GM19467 (cell line): ENCODE measurements around the gene RBM33.
A peak's percentile ranks its signal among the peaks of the same experiment; 100 is the strongest.

Source experiments
- ATAC-seq: cut with Tn5 transposase; IDR thresholded peaks from one replicate; pipeline ENCODE4 v1.9.1; 2021; ENCODE audit warnings: mild to moderate bottlenecking, moderate library complexity; ENCODE audit not compliant: unreplicated experiment

Gene RBM33

DNA sequence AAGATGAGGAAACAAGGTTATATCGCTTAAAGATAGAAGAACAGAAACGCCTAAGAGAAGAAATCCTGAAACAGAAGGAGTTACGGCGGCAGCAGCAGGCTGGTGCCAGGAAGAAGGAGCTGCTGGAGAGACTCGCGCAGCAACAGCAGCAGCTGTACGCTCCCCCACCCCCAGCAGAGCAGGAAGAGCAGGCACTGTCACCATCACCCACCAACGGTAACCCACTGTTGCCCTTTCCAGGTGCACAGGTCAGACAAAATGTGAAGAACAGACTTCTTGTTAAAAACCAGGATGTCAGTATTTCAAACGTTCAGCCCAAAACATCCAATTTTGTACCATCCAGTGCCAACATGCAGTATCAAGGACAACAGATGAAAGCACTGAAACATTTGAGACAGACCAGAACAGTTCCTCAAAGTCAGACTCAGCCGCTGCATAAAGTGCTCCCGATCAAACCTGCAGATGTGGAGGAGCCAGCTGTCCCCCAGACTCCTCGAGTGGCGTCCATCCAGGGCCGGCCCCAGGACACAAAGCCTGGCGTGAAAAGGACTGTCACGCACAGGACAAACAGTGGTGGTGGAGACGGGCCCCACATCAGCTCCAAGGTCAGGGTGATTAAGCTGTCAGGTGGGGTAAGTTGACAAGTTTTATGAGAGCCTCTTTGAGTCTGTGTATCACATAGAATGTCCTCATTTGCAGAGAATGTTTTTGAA is 100.7 kb downstream of the RBM33 start:
- ATAC-seq = no peak

DNA sequence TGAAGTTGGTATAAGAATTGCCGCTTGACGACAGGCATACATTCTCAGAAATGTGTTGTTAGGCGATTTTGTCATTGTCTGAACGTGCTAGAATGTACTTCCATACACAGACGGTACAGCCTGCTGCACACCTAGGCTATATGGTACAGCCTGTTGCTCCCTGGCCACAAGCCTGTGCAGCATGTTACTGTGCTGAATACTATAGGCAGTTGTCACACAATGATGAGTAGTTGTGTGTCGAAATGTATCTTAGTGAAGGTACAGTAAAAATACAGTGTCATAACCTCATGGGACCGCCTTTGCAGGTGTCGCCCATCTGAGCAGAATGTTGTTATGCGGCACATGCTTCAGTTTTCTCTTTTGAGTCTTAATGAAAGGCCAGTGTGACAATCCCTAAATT is 101.3 kb downstream of the RBM33 start:
- ATAC-seq = peak; percentile 25

DNA sequence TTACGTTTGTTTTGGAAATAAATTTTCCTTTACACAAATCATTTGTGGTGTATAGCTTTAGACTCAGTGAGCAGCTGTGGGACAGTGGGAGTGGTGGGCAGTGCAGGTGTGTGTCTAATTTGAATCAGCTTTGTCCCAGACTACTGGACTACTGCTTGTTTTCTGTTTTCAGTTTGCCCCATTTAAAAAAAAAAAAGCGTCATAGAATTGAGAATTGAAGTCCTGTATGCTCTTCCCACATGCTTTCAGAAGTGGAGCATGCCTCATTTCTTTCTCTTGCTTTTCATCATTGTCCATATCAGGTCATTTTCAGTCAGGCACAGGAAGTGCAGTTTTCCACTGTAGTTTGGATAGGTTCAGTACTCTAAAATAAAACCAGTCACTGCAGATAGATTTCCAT is 101.7 kb downstream of the RBM33 start:
- peak; percentile 57 for ATAC-seq

DNA sequence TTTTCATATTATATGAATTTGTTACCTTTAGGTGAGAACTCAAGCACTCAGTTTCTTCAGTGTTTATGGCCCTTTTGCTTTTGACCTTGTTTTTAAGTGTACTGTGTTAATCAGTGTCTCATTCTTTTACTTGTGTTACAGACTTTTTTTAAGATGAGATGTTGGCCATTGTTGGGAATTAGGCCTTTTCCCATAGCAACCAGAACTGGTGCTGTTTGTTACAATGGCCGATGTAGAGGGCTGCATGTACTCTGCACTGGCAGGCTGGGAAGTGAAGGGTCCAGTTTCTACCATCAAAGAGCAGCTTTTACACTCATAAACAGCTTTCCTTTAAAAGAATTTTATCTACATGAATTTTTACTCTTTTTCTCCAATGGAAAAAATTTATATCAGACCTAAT is 102.7 kb downstream of the RBM33 start:
- ATAC-seq = no peak

DNA sequence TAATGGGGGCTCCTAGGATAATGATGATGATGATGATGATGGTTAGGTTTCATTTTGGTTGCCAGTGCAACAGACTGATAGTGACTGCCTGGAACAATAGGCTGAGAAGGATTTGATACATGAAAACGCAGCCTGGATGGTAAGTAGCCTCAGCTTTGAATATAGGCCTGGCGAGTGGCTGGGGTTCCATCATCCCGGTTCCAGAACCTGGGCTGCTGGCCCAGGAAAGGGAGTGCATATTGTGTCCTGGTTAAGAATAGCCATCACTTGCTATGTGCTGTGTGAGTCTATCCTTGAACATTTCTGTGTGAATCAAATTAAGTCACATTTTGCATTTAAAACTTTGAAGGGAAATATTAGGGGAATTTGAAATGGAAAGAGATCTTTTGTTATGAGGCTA is 105.1 kb downstream of the RBM33 start:
- ATAC-seq = no peak

DNA sequence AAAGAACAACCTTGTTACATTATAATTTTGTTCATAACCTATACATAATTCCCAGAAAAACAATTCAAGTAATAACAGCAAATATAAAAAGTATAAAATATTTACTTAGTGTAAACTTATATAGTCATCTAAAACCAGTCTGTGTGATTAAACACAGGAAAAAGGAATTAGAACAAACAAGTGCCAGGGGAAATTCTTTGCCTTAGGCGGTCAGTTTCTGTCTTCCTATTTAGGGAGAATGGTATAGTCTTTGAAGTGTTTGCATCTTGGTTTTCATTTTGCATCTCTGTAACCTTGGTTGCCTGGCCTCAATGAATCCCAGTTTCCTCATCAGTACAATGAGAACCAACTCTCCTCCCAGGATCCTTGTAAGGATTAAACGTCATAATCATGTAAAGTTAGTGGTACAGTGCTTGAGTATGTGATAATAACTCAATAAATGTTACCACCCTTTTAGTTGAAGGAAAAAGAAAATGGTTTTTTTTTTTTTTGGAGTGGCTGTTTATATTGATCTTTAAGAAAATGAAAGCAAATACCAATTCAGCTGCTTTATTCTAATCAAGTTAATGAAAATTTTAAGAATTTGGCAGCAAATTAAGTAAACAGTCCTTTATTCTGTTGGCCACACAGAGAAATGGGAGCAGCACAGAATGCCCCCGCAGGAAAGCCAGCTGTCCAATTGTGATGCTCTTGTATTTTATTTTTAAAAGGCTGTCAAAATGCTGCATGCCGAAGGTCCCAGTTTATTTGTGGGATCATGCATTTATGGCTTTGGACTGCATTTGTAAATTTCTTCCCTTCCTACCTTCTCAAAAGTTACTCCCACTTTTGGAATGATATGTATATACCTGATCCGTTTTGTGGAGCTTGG is 106.0 kb downstream of the RBM33 start:
- ATAC-seq = no peak

DNA sequence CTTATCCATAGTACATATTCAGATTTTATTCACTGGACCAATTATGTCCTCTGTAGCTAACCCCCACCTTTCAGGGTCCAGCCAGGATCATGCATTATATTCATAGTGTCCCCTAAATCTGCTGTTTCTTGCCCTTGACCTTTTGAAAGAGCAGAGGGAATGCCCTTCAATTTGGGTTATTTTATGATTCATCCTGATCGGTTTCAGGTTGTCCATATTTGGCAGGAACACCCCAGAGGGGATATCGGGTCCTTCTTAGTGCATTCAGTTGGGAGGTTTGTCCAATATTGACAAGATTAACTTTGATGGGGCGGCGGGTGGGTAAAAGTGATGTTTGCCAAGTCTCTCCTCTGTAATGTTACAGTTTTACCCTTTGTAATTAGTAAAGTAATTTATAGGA is 106.9 kb downstream of the RBM33 start:
- no peak for ATAC-seq

DNA sequence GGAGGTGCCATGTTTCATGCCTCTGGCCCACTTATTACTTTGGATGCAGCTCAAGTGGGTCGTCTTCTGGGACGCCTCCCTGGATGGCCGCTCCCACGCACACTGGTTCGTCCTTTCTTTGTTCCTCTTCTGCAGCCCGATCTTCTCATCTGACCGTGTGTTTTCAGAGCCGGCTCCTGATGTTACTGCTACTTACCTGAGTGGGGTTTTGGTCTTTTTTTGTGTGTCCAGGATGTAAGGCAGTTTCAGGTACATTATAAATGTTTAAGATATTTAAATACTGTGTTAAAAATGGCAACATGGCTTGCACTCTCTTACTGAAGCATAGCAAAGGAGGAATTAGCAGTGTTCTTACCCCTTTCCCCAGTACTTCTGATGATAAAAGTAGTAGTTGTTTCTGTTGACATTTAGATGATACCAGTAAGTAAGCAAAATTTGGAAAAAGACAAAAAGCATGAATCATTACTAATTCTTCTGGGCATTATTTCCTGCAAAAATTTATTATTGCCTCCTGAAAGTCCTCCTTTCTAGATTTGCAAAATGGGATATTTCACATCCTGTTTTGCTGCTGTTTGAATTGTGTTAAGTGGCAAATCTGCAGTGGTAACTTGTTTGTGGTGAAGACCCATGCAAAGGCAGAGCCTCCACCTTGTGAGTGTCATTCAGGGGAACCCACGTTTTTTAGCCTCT is 108.4 kb downstream of the RBM33 start:
- ATAC-seq = peak; percentile 59

DNA sequence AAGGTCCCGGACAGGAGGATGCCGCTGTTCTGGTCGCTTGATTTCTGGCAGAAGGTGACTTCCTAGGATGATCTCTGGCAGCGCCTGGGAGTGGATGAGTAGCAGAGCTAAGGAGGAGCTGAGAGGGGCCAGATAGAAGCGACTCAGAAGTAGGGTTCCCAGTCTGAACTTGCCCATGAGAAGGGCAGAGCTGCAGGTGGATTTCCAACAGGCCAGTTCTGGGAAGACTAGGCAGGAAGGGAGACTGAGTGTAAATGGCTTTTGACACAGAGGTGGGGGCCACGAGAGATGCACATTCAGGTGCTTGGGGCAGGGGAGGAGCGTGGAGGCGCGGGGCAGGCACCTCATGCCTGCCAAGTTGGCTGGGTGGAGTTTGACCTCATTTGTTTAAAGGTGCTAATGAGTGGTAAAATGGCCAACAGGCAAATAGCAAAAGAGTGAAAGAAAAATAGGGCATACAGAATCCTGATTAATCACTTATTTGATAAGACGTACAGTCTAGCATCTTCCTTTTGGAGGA is 109.0 kb downstream of the RBM33 start:
- peak; percentile 6 for ATAC-seq

DNA sequence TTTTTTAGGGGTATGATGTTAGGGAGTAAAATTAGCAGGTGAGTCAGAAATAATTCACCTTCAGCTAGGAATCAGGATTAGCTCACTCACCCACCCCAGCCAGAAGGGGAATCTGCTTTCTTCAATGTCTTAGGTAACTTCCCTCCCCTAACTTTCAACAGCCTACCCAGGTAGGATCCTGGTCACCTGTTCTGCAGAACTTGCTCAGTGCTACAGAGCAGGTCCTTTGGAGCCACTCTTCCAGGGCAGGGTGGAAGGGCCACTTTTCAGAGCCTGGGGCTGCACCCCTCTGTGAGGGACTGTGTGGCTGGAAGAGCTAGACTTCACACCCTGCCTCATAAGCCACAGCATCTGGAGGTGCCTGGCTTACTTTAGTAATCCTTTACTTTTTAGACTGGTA is 109.7 kb downstream of the RBM33 start:
- no peak for ATAC-seq

DNA sequence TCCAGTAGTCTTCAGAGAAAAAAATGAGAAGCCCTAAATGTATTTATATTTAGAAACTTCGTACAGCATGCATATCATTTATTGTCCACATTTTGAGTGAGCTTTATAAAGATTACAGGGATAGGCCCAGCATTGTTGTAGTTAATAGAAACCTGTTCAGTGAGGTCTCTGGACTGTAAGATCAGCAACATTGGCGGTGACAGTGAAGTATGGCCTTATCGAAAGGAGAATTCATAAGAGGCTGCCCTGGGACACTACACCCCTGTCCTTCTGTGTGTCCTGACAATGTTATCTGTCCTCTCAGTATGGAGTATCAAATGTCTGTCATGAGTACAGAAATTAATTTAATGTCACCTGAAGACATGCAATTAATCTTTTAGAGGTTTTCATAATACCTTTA is 110.6 kb downstream of the RBM33 start:
- ATAC-seq = no peak

DNA sequence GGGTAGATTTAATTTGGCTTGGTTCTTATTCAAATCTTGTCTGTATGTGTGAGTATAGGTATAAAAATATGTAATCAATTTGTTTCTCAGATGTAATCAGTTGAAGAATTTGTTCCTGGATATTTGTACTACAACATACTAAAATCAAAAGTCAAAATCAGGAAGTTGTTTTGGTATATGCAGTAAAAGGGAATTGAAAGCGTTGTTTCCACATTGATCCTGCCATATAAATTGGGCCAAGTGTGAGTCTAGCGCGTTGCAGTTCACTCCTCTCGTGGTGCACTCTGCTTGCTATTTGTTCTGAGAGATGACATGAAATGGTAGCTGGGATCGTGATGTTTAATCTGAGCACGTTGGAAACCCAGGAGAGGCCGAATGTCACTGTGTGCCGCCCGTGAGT is 111.9 kb downstream of the RBM33 start:
- no peak for ATAC-seq

DNA sequence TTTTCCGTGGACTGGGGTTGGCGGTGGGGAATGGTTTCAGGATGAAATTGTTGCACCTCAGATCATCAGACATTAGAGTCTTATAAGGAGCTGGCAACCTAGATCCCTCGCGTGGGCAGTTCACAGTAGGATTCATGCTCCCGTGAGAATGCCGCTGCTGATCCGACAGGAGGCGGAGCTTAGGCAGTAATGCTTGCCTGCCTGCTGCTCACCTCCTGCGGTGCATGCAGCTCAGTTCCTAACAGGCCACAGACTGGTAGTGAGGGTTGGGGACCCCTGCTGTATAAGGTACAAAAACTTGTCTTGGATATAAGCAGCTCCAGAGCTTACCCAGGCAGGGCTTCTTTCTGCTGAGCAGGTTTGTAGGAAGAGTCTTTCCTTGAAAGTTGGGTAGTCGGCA is 113.9 kb downstream of the RBM33 start:
- ATAC-seq = no peak

DNA sequence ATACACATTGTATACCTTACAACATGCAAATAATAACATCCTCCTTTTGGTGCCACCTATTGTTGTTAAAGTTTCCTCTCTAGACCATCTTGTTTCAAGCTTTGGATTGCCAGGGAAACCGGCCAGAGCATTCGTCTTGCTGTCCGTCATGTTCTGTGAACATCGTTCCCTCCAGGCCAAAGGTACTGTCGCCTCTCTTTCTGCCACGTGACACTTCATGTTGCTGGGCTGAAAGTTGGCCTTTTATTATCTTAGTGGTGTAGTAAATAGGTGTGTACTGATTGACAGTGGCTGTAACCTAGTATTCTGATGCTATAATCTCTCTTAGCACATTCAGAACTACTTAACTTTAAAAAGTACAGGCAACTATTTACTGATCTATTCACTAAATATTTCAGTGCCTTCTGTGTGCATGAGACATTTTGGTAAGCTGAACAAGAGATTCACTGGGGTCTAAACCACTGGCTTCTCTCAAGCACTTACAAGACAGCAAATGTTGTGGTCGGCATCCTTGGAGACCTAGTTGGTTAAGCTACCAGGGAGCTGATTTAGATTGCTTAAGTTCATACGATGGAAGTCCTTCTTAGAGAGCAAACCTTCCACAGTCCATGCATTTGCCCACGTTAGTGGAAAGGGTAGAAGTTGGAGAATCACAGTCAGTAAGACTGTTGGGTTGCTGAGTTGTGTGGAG is 115.4 kb downstream of the RBM33 start:
- ATAC-seq = no peak

DNA sequence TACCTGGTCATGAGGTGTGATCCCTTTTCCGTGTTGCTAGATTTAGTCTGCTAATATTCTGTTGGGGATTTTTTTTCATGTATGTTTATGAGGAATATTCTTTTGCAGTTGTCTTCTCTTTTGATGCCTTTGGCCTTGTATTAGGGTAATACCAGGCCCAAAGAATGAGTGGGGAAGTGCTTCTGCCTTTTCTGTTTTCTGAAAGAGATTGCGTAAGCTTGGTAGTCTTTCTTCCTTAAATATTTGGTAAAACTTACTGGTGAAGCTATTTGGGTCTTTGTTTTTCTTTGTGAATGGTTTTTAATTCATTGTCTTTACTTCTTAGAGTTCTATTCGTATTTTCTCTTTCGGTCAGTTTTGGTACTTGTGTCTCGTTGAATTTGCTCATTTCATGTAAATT is 116.7 kb downstream of the RBM33 start:
- no peak for ATAC-seq

DNA sequence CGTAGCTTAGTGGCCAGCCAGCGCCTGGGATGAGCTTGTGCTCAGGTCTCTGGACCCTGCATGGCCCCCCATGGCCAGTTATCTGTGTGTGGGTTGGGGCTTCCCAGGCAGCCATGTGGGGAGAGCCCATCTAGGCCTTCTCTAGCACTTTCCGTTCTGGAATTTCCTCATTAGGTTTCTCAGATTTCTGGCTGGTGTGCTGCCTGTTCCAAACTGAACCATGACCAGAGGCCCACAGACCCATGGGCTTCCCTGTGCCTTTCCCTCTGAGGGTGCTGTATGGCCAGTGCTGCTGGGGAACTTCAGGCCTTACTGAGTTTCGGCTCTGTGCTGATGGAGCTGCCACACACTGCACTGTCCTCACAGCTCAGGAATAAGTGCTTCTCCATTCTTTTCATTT is 117.6 kb downstream of the RBM33 start:
- no peak for ATAC-seq

DNA sequence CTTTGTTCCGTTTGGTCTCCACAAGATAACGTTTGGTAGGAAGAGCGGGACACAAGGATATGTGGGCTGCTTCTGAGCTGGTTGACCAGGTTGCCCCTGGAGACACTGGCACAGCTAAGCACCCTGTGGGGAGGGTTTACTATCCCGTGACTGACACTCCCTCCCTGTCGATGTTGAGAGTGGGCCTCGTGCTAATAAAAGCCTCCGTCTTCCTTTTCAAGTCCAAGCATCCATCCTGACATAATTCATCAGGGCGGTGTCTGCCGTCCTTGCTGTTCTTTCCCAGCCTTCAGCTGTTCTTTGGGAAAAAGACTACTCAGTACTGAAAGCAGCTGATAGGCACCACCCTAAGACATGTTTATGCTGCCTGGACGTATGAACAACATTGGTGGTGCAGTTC is 118.2 kb downstream of the RBM33 start:
- no peak for ATAC-seq

DNA sequence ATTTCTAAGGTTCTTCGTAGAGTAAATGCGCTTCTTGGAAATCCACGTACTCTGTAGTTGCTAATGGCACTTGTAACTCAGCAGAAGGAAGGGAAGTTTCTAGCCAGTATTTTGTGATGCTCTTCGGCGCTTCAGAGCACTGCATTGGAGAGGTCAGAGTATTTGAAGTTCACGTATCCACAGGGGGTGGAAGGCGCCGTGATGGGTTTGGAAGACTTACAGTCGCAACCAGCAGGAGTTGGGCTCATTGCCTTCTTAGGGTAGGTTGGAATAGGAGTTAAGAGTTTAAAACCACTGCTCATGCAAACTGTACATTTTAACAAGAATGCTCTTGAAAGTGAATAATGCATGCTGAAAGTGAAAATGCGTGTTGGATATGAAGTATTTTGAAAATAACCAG is 118.7 kb downstream of the RBM33 start:
- ATAC-seq = no peak

DNA sequence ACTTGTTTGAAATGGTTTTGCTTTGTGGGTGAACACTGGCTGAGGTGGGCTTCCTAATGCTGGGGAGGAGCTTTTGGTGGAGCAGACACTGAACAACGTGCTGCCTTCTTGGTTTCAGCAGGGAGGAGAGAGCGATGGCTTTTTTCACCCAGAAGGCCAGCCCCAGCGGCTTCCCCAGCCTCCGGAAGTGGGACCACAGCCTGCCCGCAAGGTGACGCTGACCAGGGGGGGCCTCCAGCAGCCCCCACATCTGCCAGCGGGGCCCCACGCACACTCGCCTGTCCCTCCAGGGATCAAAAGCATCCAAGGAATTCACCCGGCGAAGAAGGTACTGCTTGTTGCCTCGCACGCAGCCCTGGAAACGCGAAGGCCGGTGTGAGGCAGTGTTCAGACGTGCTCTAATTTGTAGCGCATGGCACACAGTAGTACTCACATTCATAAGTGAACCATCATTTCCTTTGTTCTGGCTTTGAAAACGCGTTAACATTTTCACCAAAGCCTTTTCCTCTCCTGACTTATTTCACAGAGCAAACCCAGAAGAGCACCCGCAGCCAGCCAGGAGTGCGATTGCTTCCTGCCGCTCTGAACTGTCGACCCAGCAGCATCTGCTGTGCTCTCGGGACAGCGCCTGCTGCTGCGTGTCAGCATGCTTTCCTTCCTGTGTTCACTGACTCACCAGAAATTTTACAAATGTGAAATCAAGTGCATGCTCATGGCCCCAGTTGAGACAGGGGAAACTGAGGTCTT is 119.4 kb downstream of the RBM33 start:
- ATAC-seq = peak; percentile 71

DNA sequence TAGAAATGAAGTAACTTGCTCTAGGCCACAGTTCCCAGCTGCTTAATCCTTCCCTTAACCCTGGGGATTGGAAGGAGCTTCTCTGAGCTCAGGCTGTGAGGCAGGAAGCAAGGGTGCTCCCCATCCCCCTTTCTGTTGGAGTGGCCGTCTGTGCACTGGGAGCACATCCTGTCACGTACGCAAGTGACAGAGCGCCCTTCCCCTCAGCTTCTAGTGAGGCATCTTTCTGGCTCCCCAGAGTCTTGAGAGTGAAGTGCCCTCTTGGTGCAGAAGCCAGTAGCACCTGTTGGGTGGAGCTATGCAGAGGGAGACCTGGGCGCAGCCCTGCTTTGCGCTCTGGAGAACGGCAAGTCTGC is 120.0 kb downstream of the RBM33 start:
- peak; percentile 36 for ATAC-seq
